Measurements from ENCODE around the gene YWHAQ. TPM values are rescaled to one million over a fixed set of nuclear protein-coding genes. Genes with fewer than 3 reads are reported as not detected.
A peak's percentile ranks its signal among the peaks of the same experiment; 100 is the strongest.
"Not testable (repeated sequence)": the region's sequence is repeated elsewhere in the genome, so short reads cannot be mapped to it uniquely, and the experiment has no call there.

YWHAQ gene
- total RNA-seq, 2 donors from 2014 or later, result 283 TPM

DNA sequence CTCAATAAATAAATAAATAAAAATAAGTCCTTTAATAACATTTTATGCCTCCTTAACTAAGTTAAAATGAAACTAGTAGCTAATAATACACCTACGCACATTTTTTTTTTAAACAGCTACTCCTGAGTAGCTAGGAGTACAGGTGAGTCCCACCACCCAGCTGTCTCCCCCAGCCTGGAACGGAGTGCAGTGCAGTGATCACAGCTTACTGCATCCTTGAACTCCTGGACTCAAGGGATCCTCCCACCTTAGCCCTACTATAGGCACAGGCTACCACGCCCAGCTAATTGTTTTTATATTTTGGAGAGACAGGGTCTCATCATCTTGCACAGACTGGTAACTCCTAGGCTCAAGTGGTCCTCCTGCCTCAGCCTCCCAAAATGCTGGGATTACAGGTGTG lies 28.4 kb downstream of the YWHAQ start:
- H3K36me3 Mint-ChIP-seq (ENCODE audit: low read depth), result peaks cover 82% of the 10 kb centered on the region
- peaks cover 31% of the 10 kb centered on the region for H3K4me1 Mint-ChIP-seq
- H3K9me3 Mint-ChIP-seq, result peaks cover 6% of the 10 kb centered on the region
- no peaks in the 10 kb centered on the region for H3K27me3 Mint-ChIP-seq
- H3K4me3 Mint-ChIP-seq, result no peak overlapping the region
- ATAC-seq (replicated peaks), result no peak
- H3K27ac Mint-ChIP-seq, result no peak overlapping the region

- peaks cover 85% of the 10 kb centered on the region for H3K36me3 Mint-ChIP-seq (ENCODE audit: low read depth)
- peaks cover 32% of the 10 kb centered on the region for H3K4me1 Mint-ChIP-seq
- H3K4me3 Mint-ChIP-seq, result no peak overlapping the region
- H3K9me3 Mint-ChIP-seq, result peaks cover 6% of the 10 kb centered on the region
- no peak for ATAC-seq (replicated peaks)
- no peak overlapping the region for H3K27ac Mint-ChIP-seq
- no peaks in the 10 kb centered on the region for H3K27me3 Mint-ChIP-seq
Observed at GRCh38 chr2:9601397-9601796, 29.4 kb downstream of the YWHAQ start.

DNA sequence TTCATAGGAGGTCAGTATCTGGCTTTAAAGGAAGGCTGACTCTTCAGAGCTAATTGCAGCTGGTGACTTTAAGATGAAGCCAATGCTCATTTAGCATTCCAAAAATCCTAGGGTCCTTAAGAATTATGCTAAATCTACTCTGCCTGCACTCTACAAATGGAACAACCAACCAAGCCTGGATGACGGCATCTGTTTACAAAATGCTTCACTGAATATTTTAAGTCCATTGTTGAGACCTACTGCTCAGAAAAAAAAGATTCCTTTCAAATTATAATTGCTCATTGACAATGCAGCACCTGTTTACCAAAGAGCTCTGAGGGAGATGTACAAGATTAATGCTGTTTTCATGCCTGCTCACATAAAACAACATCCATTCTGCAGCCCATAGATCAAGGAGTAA lies 31.4 kb downstream of the YWHAQ start:
- Mint-ChIP-seq H3K36me3 (ENCODE audit: low read depth) (peaks cover 78% of the 10 kb centered on the region), H3K27ac (no peak overlapping the region), H3K4me3 (peak overlapping the region; percentile 1), H3K9me3 (peaks cover 6% of the 10 kb centered on the region), H3K27me3 (no peaks in the 10 kb centered on the region), H3K4me1 (peaks cover 37% of the 10 kb centered on the region)
- ATAC-seq (replicated peaks), result no peak

DNA sequence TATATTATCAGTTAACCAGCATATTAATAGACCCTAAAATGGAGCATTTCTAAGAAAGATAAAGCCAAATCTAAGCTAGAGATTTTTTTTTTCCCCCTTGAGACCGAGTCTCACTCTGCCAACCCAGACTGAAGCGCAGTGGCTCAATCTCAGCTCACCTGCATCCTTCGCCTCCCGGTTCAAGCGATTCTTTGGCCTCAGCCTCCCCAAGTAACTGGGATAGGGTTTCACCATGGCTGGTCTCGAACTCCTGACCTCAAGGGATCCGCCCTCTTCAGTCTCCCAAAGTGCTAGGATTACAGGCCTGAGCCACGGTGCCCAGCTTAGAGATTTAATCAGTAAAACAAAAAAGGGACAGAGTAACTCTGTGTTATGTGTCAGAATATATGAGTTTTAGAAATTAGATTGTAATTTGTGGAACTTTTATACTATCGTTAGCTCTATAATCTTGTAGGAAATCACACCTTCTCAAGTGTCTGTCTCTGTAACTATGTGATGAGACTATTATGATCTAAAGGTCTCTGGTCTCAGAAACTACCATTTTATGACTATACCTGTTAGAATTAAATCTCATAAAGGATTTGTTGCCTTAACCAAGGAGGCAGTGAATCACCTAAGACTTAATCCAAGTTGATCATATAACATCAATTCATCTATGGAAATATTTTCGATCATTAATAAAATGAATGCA lies 34.0 kb downstream of the YWHAQ start:
- peaks cover 47% of the 10 kb centered on the region for H3K4me1 Mint-ChIP-seq
- peak overlapping the region; percentile 64 for H3K27ac Mint-ChIP-seq
- no peaks in the 10 kb centered on the region for H3K27me3 Mint-ChIP-seq
- H3K4me3 Mint-ChIP-seq, result peak overlapping the region; percentile 32
- ATAC-seq (replicated peaks), result peak; percentile 5
- H3K9me3 Mint-ChIP-seq, result peaks cover 6% of the 10 kb centered on the region
- H3K36me3 Mint-ChIP-seq (ENCODE audit: low read depth), result peaks cover 78% of the 10 kb centered on the region

- Mint-ChIP-seq H3K27ac (peak overlapping the region; percentile 64), H3K4me3 (peak overlapping the region; percentile 32), H3K4me1 (peaks cover 56% of the 10 kb centered on the region), H3K36me3 (ENCODE audit: low read depth) (peaks cover 80% of the 10 kb centered on the region), H3K9me3 (peaks cover 6% of the 10 kb centered on the region), H3K27me3 (no peaks in the 10 kb centered on the region)
- ATAC-seq (replicated peaks), result no peak
Observed at GRCh38 chr2:9595746-9596145, 35.1 kb downstream of the YWHAQ start.

GRCh38 chr2:9595256-9595655 lies 35.5 kb downstream of the YWHAQ start:
- H3K27me3 Mint-ChIP-seq; ATAC-seq (replicated peaks); H3K9me3 Mint-ChIP-seq: not testable (repeated sequence)
- peaks cover 61% of the 10 kb centered on the region for H3K4me1 Mint-ChIP-seq
- peak overlapping the region; percentile 32 for H3K4me3 Mint-ChIP-seq
- peaks cover 80% of the 10 kb centered on the region for H3K36me3 Mint-ChIP-seq (ENCODE audit: low read depth)
- peak overlapping the region; percentile 64 for H3K27ac Mint-ChIP-seq

- no peaks in the 10 kb centered on the region for H3K9me3 Mint-ChIP-seq
- peak overlapping the region; percentile 64 for H3K27ac Mint-ChIP-seq
- ATAC-seq (replicated peaks), result peak; percentile 87
- no peaks in the 10 kb centered on the region for H3K27me3 Mint-ChIP-seq
- peaks cover 80% of the 10 kb centered on the region for H3K36me3 Mint-ChIP-seq (ENCODE audit: low read depth)
- H3K4me1 Mint-ChIP-seq, result peaks cover 58% of the 10 kb centered on the region
- H3K4me3 Mint-ChIP-seq, result peak overlapping the region; percentile 32
Observed at GRCh38 chr2:9594366-9595054, 36.3 kb downstream of the YWHAQ start.

GRCh38 chr2:9593925-9594324 lies 36.9 kb downstream of the YWHAQ start:
- Mint-ChIP-seq H3K27me3 (no peaks in the 10 kb centered on the region), H3K27ac (peak overlapping the region; percentile 64), H3K4me3 (peak overlapping the region; percentile 32), H3K9me3 (no peaks in the 10 kb centered on the region), H3K36me3 (ENCODE audit: low read depth) (peaks cover 80% of the 10 kb centered on the region), H3K4me1 (peaks cover 53% of the 10 kb centered on the region)
- ATAC-seq (replicated peaks), result peak; percentile 31

DNA sequence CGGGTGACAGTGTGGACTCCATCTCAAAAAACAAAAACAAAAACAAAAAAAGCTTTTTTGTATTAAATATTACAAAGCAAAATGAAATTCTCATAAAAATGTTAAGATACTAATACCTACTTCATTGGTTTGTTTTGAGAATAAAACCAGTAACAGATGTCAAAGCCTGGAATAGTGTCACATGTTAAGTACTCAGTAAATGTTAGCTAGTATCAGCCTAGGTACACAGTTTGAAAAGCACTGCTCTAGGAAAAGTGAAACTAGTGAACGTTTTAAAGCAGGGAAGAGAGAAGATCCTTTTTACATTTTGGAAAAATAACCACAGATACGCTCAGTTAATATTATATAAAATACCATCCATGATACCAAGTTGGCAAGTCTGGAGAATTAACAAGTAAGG lies 38.1 kb downstream of the YWHAQ start:
- H3K9me3 Mint-ChIP-seq, result no peaks in the 10 kb centered on the region
- no peak for ATAC-seq (replicated peaks)

GRCh38 chr2:9590641-9591040 lies 40.2 kb downstream of the YWHAQ start:
- ATAC-seq (replicated peaks), result peak; percentile 41
- no peaks in the 10 kb centered on the region for H3K9me3 Mint-ChIP-seq
- peaks cover 37% of the 10 kb centered on the region for H3K4me1 Mint-ChIP-seq
- no peaks in the 10 kb centered on the region for H3K27me3 Mint-ChIP-seq
- H3K36me3 Mint-ChIP-seq (ENCODE audit: low read depth), result peaks cover 82% of the 10 kb centered on the region
- peak overlapping the region; percentile 27 for H3K4me3 Mint-ChIP-seq
- peak overlapping the region; percentile 45 for H3K27ac Mint-ChIP-seq

More for the DNA sequence above, 38.1 kb downstream of the YWHAQ start:
- Mint-ChIP-seq H3K27me3 (no peaks in the 10 kb centered on the region), H3K36me3 (ENCODE audit: low read depth) (peaks cover 80% of the 10 kb centered on the region), H3K4me3 (peak overlapping the region; percentile 67), H3K27ac (peak overlapping the region; percentile 88), H3K4me1 (peaks cover 46% of the 10 kb centered on the region)

DNA sequence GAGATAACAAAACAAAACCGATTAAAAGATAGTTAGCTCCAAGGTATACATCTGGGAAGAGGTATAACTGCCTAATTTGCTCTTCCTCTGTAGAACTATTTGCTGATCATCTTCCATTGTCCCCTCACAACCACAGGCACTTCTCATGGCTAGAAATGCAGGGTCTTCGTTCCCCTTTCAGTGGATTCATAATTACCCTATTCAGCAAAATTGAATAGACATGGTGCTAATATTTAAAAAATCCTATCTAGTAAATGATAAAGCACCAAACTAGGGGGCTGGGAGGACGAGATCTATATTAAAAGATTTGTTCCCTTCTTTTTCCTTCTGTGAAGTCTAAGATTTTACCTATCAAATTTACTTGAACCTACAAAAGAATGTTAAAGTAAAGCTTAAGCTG lies 44.3 kb downstream of the YWHAQ start:
- H3K27me3 Mint-ChIP-seq, result no peaks in the 10 kb centered on the region
- H3K27ac Mint-ChIP-seq, result peak overlapping the region; percentile 7
- no peak overlapping the region for H3K4me3 Mint-ChIP-seq
- no peaks in the 10 kb centered on the region for H3K9me3 Mint-ChIP-seq
- ATAC-seq (replicated peaks), result no peak
- H3K36me3 Mint-ChIP-seq (ENCODE audit: low read depth), result peaks cover 87% of the 10 kb centered on the region
- peaks cover 14% of the 10 kb centered on the region for H3K4me1 Mint-ChIP-seq

DNA sequence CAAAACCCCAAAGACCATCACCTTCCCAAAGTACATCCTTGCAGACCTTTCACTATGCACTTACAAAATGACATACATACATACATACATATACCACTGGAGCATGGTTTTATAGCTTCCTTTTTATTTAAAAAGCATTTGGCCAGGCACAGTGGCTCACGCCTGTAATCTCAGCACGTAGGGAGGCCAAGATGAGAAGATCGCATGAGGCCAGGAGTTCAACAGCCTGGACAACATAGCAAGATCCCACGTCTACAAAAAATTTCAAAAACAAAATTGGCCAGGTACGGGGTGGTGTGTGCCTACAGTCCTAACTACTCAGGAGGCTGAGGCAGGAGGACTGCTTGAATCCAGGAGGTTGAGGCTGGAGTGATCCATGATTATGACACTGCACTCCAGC lies 45.3 kb downstream of the YWHAQ start:
- Mint-ChIP-seq H3K27me3 (no peaks in the 10 kb centered on the region), H3K4me1 (peaks cover 5% of the 10 kb centered on the region), H3K9me3 (no peaks in the 10 kb centered on the region), H3K4me3 (no peak overlapping the region), H3K36me3 (ENCODE audit: low read depth) (peaks cover 87% of the 10 kb centered on the region), H3K27ac (no peak overlapping the region)
- no peak for ATAC-seq (replicated peaks)

- H3K27me3 Mint-ChIP-seq; H3K27ac Mint-ChIP-seq; H3K9me3 Mint-ChIP-seq; H3K4me3 Mint-ChIP-seq; H3K4me1 Mint-ChIP-seq; ATAC-seq (replicated peaks): not testable (repeated sequence)
- peaks cover 86% of the 10 kb centered on the region for H3K36me3 Mint-ChIP-seq (ENCODE audit: low read depth)
Observed at GRCh38 chr2:9584902-9585301, 45.9 kb downstream of the YWHAQ start.

DNA sequence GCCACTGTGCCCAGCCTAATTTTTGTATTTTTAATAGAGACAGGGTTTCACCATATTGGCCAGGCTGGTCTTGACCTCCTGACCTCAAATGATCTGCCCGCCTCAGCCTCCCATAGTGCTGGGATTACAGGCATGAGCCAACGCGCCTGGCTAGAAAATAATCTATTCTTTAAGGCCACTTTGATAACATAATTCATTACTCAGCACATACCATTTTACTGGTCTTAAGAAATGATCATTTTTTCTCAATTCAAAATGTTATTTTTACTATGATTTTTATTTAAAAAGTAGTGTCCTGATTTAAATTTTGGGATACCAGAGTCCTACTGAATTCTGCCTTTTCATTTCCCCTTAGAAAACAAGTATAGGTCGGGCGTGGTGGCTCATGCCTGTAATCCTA lies 48.2 kb downstream of the YWHAQ start:
- Mint-ChIP-seq H3K27me3 (no peaks in the 10 kb centered on the region), H3K9me3 (no peaks in the 10 kb centered on the region), H3K27ac (no peak overlapping the region), H3K36me3 (ENCODE audit: low read depth) (peaks cover 63% of the 10 kb centered on the region), H3K4me3 (no peak overlapping the region), H3K4me1 (no peaks in the 10 kb centered on the region)
- no peak for ATAC-seq (replicated peaks)
